ENCODE measurements around the gene TBC1D5. TPM values are rescaled to one million over a fixed set of nuclear protein-coding genes. Genes with fewer than 3 reads are reported as not detected.

The TBC1D5 gene
- total RNA-seq, 1 donor from 2014 or later, result 108 TPM

DNA sequence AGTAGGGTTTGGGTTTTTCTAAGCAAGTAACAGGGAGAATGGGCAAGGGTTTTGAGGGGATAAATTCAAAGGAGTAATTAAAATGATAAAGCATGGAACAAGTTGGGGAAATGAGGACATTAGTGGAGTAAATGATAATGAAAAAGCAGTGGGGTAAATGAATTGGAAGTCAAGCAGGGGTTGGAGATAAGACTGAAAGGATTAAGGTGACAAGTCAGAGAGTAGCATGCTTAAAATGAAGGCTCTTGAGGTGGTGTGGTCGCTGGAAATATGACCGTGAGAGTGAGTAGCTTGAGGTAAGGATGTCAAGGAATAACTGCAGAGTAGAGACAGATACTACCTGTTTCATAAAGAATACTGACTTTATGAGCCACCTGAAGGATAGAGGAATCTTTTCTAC is 408.5 kb downstream of the TBC1D5 start:
- Mint-ChIP-seq H3K4me1 (no peaks in the 10 kb centered on the region), H3K27ac (no peak overlapping the region), H3K9me3 (no peaks in the 10 kb centered on the region), H3K36me3 (no peaks in the 10 kb centered on the region), H3K4me3 (no peak overlapping the region), H3K27me3 (ENCODE audit: insufficient read depth, low read depth) (no peaks in the 10 kb centered on the region)
- no peaks in the 10 kb centered on the region for H3F3A ChIP-seq (ENCODE audit: low read depth)
- TF ChIP-seq, protein P1, sequence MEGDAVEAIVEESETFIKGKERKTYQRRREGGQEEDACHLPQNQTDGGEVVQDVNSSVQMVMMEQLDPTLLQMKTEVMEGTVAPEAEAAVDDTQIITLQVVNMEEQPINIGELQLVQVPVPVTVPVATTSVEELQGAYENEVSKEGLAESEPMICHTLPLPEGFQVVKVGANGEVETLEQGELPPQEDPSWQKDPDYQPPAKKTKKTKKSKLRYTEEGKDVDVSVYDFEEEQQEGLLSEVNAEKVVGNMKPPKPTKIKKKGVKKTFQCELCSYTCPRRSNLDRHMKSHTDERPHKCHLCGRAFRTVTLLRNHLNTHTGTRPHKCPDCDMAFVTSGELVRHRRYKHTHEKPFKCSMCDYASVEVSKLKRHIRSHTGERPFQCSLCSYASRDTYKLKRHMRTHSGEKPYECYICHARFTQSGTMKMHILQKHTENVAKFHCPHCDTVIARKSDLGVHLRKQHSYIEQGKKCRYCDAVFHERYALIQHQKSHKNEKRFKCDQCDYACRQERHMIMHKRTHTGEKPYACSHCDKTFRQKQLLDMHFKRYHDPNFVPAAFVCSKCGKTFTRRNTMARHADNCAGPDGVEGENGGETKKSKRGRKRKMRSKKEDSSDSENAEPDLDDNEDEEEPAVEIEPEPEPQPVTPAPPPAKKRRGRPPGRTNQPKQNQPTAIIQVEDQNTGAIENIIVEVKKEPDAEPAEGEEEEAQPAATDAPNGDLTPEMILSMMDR (IDR thresholded peaks at IDR 0.05), result no peak
- no peak for TF ChIP-seq EZH2phosphoT487 (IDR thresholded peaks at IDR 0.05)
- TF ChIP-seq EZH2 (IDR thresholded peaks at IDR 0.05), result no peak
- H3K4me2 ChIP-seq, result no peak overlapping the region
- H3K36me3 ChIP-seq, result no peaks in the 10 kb centered on the region
- H3K27ac ChIP-seq, result no peak overlapping the region
- no peak overlapping the region for H3K9ac ChIP-seq
- no peak overlapping the region for H3K4me3 ChIP-seq
- no peaks in the 10 kb centered on the region for H3K4me1 ChIP-seq
- H4K20me1 ChIP-seq (ENCODE audit: low read depth), result no peaks in the 10 kb centered on the region
- no peaks in the 10 kb centered on the region for H3K27me3 ChIP-seq
- no peaks in the 10 kb centered on the region for H3K79me2 ChIP-seq (ENCODE audit: low read depth)
- no peak overlapping the region for H2AFZ ChIP-seq (replicated peaks)
- no peak for DNase-seq (ENCODE audit: low spot score)
- H3K9me3 ChIP-seq (ENCODE audit: low read depth), result no peaks in the 10 kb centered on the region

DNA sequence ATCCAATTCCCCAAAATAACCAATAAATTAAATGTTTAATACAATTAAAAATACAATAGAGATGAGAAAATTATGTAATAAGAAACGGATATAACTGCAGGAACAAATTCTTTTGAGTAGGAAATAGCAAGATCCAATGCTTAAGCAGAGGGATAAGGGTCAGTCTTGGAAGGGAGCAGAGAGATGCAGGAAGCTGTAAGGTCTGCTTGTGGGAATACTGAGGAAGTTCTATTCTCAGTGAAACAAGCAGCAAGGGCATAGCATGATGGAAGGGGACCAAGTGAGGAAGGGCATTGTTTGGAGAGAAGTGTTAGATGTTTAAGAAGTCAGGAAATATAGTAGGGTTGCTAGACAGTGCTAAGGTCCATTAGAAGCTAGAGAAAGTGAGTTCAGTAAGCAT is 409.0 kb downstream of the TBC1D5 start:
- H2AFZ ChIP-seq (replicated peaks), result no peak overlapping the region
- H3K36me3 Mint-ChIP-seq, result no peaks in the 10 kb centered on the region
- H3K79me2 ChIP-seq (ENCODE audit: low read depth), result no peaks in the 10 kb centered on the region
- TF ChIP-seq EZH2 (IDR thresholded peaks at IDR 0.05) (no peak), EZH2phosphoT487 (IDR thresholded peaks at IDR 0.05) (no peak)
- TF ChIP-seq, protein P1 (IDR thresholded peaks at IDR 0.05), result no peak
- no peak for DNase-seq (ENCODE audit: low spot score)
- H3K36me3 ChIP-seq, result no peaks in the 10 kb centered on the region
- no peaks in the 10 kb centered on the region for H3K9me3 ChIP-seq (ENCODE audit: low read depth)
- no peak overlapping the region for H3K27ac Mint-ChIP-seq
- H3K27me3 Mint-ChIP-seq (ENCODE audit: insufficient read depth, low read depth), result no peaks in the 10 kb centered on the region
- H3K27ac ChIP-seq, result no peak overlapping the region
- no peaks in the 10 kb centered on the region for H3K4me1 Mint-ChIP-seq
- no peaks in the 10 kb centered on the region for H4K20me1 ChIP-seq (ENCODE audit: low read depth)
- H3K4me3 ChIP-seq, result no peak overlapping the region
- H3K9ac ChIP-seq, result no peak overlapping the region
- no peak overlapping the region for H3K4me3 Mint-ChIP-seq
- H3K27me3 ChIP-seq, result no peaks in the 10 kb centered on the region
- H3F3A ChIP-seq (ENCODE audit: low read depth), result no peaks in the 10 kb centered on the region
- no peak overlapping the region for H3K4me2 ChIP-seq
- no peaks in the 10 kb centered on the region for H3K9me3 Mint-ChIP-seq
- H3K4me1 ChIP-seq, result no peaks in the 10 kb centered on the region

DNA sequence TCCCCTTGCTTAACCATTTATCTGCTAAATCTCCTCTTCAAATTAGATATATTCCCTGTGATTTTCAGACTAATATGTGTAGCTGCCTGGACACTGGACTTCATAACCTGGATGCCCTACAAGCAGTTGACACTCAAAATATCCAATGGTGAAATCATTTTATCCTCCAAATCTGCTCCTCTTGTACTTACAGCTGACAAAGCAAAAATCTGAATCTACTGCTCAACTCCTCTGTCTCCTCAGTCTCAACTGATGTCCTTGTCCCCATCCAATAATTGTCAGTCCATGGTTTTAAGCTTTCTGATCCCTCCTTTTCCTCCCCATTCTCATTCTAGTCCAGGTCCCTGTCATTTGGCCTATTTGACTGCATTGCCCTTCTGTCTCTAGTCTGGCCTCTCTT is 411.8 kb downstream of the TBC1D5 start:
- Histone ChIP-seq H3F3A (ENCODE audit: low read depth) (no peaks in the 10 kb centered on the region), H3K9me3 (ENCODE audit: low read depth) (no peaks in the 10 kb centered on the region), H3K4me1 (no peaks in the 10 kb centered on the region), H3K4me2 (no peak overlapping the region), H4K20me1 (ENCODE audit: low read depth) (no peaks in the 10 kb centered on the region), H3K79me2 (ENCODE audit: low read depth) (no peaks in the 10 kb centered on the region), H2AFZ (replicated peaks) (no peak overlapping the region), H3K27me3 (no peaks in the 10 kb centered on the region), H3K36me3 (no peaks in the 10 kb centered on the region), H3K4me3 (no peak overlapping the region), H3K27ac (no peak overlapping the region), H3K9ac (no peak overlapping the region)
- no peaks in the 10 kb centered on the region for H3K4me1 Mint-ChIP-seq
- no peak for TF ChIP-seq EZH2 (IDR thresholded peaks at IDR 0.05)
- TF ChIP-seq, protein P1 (IDR thresholded peaks at IDR 0.05), result no peak
- H3K36me3 Mint-ChIP-seq, result no peaks in the 10 kb centered on the region
- DNase-seq (ENCODE audit: low spot score), result no peak
- H3K9me3 Mint-ChIP-seq, result no peaks in the 10 kb centered on the region
- H3K27ac Mint-ChIP-seq, result no peak overlapping the region
- H3K4me3 Mint-ChIP-seq, result no peak overlapping the region
- H3K27me3 Mint-ChIP-seq (ENCODE audit: insufficient read depth, low read depth), result no peaks in the 10 kb centered on the region

DNA sequence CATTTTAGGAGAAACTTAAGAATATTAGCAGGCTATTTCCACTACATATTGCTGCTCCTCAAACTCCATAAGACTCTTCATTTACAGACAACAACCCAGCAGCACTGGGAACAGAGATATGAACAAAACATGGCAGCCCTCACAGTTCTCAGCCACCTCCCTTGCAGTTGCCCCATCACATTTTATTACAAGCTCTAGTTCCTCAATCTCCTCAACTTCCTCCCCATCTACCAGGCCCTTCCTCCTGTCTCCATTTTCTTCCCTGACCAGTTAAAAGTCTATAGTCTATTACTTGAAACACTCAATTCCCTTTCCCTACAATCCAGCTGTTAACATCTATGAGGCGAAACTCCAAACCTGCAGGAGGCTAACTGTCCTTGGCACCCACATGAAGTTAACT is 412.5 kb downstream of the TBC1D5 start:
- no peak for DNase-seq (ENCODE audit: low spot score)
- Mint-ChIP-seq H3K9me3 (no peaks in the 10 kb centered on the region), H3K36me3 (no peaks in the 10 kb centered on the region), H3K27ac (no peak overlapping the region), H3K4me1 (no peaks in the 10 kb centered on the region), H3K27me3 (ENCODE audit: insufficient read depth, low read depth) (no peaks in the 10 kb centered on the region), H3K4me3 (no peak overlapping the region)
- no peak overlapping the region for H3K27ac ChIP-seq
- no peaks in the 10 kb centered on the region for H3K27me3 ChIP-seq
- no peak overlapping the region for H2AFZ ChIP-seq (replicated peaks)
- no peak overlapping the region for H3K4me2 ChIP-seq
- H4K20me1 ChIP-seq (ENCODE audit: low read depth), result no peaks in the 10 kb centered on the region
- H3K9ac ChIP-seq, result no peak overlapping the region
- no peaks in the 10 kb centered on the region for H3K36me3 ChIP-seq
- no peaks in the 10 kb centered on the region for H3K9me3 ChIP-seq (ENCODE audit: low read depth)
- H3K4me3 ChIP-seq, result no peak overlapping the region
- no peaks in the 10 kb centered on the region for H3K4me1 ChIP-seq
- H3K79me2 ChIP-seq (ENCODE audit: low read depth), result no peaks in the 10 kb centered on the region
- TF ChIP-seq, protein P1 (IDR thresholded peaks at IDR 0.05), result no peak
- TF ChIP-seq EZH2phosphoT487 (IDR thresholded peaks at IDR 0.05) (no peak), EZH2 (IDR thresholded peaks at IDR 0.05) (no peak)
- H3F3A ChIP-seq (ENCODE audit: low read depth), result no peaks in the 10 kb centered on the region

Data from neural progenitor cell (in vitro differentiated cells).